PFSK-1 (cell line): ENCODE results near the gene NAMPT.

Experiments
- FOXP2 ChIP-seq: optimal IDR thresholded peaks from 2 replicates; pipeline ENCODE3; 2011; ENCODE audit warnings: borderline replicate concordance, control low read depth, inconsistent platforms; ENCODE audit not compliant: insufficient read depth; ENCODE audit errors: extremely low read length, extremely low read depth
- POLR2AphosphoS5 ChIP-seq: IDR thresholded peaks from 2 replicates; pipeline ENCODE4 v1.6.1; 2012; ENCODE audit warnings: low read depth, mild to moderate bottlenecking, control low read depth, low read length, moderate library complexity
- SIN3A ChIP-seq: IDR thresholded peaks from 2 replicates; pipeline ENCODE4 v1.6.1; 2012; ENCODE audit warnings: mild to moderate bottlenecking, low read length, moderate library complexity, borderline replicate concordance; ENCODE audit not compliant: insufficient read depth
- TAF1 ChIP-seq: IDR thresholded peaks from 2 replicates; pipeline ENCODE4 v1.6.1; 2012; ENCODE audit warnings: low read length, control low read depth, borderline replicate concordance; ENCODE audit not compliant: insufficient read depth
- TF ChIP-seq, protein P1 (sequence below), 2 experiments: IDR thresholded peaks; 2 replicates each; pipeline versions ENCODE4 v1.6.1 to v1.8.0; 2011 to 2012; ENCODE audit warnings: low read depth in 2 of 2, low read length in 2 of 2, control low read depth in 1 of 2, inconsistent platforms in 1 of 2, mild to moderate bottlenecking in 1 of 2, moderate library complexity in 1 of 2; ENCODE audit not compliant: insufficient read depth in 1 of 2

The NAMPT gene

GRCh38 chr7:106329408-106329807 lies 44.6 kb upstream of the NAMPT start:
- TF ChIP-seq FOXP2, result no peak
- TF ChIP-seq SIN3A, result no peak
- no peak for TF ChIP-seq POLR2AphosphoS5

GRCh38 chr7:106327538-106328481 lies 43.0 kb upstream of the NAMPT start:
- TF ChIP-seq FOXP2, result no peak
- TF ChIP-seq, protein P1, sequence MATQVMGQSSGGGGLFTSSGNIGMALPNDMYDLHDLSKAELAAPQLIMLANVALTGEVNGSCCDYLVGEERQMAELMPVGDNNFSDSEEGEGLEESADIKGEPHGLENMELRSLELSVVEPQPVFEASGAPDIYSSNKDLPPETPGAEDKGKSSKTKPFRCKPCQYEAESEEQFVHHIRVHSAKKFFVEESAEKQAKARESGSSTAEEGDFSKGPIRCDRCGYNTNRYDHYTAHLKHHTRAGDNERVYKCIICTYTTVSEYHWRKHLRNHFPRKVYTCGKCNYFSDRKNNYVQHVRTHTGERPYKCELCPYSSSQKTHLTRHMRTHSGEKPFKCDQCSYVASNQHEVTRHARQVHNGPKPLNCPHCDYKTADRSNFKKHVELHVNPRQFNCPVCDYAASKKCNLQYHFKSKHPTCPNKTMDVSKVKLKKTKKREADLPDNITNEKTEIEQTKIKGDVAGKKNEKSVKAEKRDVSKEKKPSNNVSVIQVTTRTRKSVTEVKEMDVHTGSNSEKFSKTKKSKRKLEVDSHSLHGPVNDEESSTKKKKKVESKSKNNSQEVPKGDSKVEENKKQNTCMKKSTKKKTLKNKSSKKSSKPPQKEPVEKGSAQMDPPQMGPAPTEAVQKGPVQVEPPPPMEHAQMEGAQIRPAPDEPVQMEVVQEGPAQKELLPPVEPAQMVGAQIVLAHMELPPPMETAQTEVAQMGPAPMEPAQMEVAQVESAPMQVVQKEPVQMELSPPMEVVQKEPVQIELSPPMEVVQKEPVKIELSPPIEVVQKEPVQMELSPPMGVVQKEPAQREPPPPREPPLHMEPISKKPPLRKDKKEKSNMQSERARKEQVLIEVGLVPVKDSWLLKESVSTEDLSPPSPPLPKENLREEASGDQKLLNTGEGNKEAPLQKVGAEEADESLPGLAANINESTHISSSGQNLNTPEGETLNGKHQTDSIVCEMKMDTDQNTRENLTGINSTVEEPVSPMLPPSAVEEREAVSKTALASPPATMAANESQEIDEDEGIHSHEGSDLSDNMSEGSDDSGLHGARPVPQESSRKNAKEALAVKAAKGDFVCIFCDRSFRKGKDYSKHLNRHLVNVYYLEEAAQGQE (IDR thresholded peaks at IDR 0.05; ENCODE audit: insufficient read depth in 1 of 2, low read depth in 2 of 2, low read length in 2 of 2), result no peak
- TF ChIP-seq SIN3A, result no peak
- no peak for TF ChIP-seq POLR2AphosphoS5
- TF ChIP-seq TAF1, result no peak

DNA sequence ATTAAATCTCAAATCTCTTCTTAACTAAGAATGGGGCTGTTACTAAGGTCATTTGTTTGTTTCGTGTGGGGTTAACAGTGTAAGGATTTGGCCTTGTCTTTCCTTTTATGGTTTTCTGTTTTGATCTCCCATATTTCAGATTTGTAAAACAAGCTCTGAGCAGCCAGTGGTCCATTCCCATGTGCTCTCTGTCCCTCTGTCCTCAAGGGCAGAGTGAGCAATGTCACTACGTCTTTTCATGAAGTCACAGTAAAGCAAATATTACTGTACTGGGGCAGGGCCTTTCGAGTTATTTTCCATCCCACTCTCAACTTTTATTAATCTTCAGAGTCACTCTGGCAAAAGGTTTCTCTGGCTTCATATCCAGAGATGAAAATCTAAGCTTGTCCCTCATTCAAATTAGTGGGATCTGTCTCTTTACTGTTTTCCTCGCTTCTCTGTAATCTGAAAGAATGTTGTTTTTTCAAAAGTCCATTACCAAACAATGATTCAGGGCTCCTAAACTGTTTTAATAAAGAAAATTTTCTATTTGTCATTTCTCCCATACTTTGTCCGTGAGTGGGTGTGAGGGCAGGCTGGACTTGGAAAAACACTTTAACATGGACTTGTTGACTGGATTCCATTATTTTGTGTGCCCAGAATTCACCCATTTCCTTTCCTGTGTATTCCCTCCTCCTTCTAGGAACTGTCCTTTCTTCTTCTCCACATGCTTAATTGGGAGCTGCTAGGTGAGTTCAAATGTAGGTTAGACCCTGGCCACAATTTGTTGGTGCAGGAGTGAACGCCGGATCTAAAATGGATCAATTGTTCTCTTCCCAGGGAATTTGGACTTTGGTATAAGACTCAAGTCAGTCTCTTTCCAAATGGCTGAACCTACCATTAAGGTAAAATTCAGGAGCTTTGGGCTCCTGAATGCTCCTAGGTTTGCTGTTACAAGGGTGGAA lies 42.1 kb upstream of the NAMPT start:
- no peak for TF ChIP-seq POLR2AphosphoS5
- no peak for TF ChIP-seq TAF1
- TF ChIP-seq SIN3A, result no peak
- TF ChIP-seq FOXP2, result no peak

- no peak for TF ChIP-seq POLR2AphosphoS5
- no peak for TF ChIP-seq SIN3A
- TF ChIP-seq TAF1, result no peak
- TF ChIP-seq FOXP2, result no peak
- TF ChIP-seq, protein P1 (IDR thresholded peaks at IDR 0.05; ENCODE audit: insufficient read depth in 1 of 2, low read depth in 2 of 2, low read length in 2 of 2), result no peak
Measured at GRCh38 chr7:106318482-106318881, 33.7 kb upstream of the NAMPT start.

DNA sequence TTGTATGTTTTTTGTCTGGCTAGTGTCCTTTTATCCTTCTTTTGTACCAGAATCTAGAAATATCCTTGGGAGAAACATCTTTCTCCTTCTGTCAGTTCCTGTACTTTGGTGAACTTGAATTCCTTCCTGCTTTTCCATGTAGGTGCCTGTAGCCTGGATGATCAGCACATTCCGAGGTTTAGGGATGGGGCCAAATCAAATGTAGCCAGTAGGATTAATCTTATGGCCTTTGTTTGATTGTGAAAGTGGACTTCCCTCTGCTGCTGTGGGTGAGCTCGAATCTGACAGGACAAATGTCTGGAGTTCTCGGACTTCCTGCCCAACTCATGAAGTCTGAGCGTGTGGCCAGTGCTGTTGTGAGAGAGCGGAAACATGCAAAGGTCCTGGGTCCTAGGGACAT lies 33.2 kb upstream of the NAMPT start:
- TF ChIP-seq POLR2AphosphoS5 (no peak), SIN3A (no peak), TAF1 (no peak), FOXP2 (no peak)
- TF ChIP-seq, protein P1 (IDR thresholded peaks at IDR 0.05; ENCODE audit: insufficient read depth in 1 of 2, low read depth in 2 of 2, low read length in 2 of 2), result no peak
